GM12872 (cell line): ENCODE results near the gene GPR42.

ENCODE experiments used
- CTCF ChIP-seq: IDR thresholded peaks from 3 replicates; pipeline ENCODE4 v1.5.1; 2011; ENCODE audit warnings: low read depth, mild to moderate bottlenecking, low read length, moderate library complexity; ENCODE audit not compliant: insufficient read depth

Gene GPR42

DNA sequence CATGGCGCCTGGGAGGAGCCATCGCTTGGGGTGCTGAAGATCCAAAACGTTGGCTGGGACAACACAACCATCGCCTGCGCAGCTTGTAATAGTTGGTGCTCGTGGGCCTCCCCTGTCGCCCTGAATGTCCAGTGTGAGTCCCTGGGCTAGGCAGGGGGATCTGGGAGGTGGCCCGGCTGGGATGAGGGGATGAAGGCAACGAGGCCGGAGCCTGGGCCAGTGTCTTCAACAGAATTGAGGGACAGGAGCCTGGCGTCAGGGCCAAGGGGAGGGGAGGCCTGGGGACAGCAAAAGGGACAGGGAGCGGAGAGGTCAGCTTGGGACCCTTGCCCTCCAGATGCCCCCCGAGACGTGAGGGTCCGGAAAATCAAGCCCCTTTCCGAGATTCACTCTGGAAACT lies 29.9 kb upstream of the GPR42 start:
- TF ChIP-seq CTCF = no peak

DNA sequence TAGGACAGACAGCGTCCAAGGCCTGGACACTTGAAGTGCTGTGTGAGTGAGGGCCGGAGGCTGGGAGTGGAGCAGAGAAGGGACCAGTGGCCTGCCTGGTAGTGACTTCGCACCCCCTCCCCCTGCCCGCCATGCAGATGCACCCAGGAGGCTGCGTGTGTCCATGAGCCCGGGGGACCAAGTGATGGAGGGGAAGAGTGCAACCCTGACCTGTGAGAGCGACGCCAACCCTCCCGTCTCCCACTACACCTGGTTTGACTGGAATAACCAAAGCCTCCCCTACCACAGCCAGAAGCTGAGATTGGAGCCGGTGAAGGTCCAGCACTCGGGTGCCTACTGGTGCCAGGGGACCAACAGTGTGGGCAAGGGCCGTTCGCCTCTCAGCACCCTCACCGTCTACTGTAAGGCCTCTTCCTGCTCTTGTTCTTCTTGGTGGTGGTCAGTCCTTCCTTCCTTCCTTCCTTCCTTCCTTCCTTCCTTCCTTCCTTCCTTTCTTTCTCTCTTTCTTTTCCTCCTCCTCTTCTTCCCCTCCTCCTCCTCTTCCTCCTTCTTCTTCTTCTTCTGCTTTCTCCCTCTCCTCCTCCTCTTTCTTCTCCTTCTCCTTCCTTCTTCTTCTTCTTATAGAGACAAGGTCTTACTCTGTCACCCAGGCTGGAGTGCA lies 29.2 kb upstream of the GPR42 start:
- no peak for TF ChIP-seq CTCF

- TF ChIP-seq CTCF = no peak
These were observed 28.4 kb upstream of the GPR42 start for GRCh38 chr19:35342430-35342829.

GRCh38 chr19:35344511-35345031 lies 26.3 kb upstream of the GPR42 start:
- TF ChIP-seq CTCF = no peak

- TF ChIP-seq CTCF = no peak
These were observed 25.2 kb upstream of the GPR42 start for GRCh38 chr19:35345671-35346111.

DNA sequence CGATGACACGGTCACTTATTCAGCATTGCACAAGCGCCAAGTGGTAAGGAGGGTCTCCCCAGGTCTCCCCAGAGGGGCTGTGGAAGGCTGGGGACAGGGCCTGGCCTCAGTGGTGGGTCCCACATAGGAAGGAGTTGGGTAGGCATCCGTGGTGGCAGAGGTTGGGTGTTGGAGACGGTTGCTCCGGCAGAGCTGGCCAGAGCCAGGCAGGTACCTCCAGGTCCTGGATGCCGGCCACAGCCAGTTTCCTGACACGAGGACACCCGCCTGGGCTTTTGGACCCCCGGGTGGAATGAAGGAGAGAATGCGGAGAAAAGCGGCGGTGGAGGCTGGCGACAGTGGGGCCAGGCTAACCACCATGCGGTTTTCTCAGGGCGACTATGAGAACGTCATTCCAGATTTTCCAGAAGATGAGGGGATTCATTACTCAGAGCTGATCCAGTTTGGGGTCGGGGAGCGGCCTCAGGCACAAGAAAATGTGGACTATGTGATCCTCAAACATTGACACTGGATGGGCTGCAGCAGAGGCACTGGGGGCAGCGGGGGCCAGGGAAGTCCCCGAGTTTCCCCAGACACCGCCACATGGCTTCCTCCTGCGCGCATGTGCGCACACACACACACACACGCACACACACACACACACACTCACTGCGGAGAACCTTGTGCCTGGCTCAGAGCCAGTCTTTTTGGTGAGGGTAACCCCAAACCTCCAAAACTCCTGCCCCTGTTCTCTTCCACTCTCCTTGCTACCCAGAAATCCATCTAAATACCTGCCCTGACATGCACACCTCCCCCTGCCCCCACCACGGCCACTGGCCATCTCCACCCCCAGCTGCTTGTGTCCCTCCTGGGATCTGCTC lies 24.4 kb upstream of the GPR42 start:
- TF ChIP-seq CTCF = no peak

DNA sequence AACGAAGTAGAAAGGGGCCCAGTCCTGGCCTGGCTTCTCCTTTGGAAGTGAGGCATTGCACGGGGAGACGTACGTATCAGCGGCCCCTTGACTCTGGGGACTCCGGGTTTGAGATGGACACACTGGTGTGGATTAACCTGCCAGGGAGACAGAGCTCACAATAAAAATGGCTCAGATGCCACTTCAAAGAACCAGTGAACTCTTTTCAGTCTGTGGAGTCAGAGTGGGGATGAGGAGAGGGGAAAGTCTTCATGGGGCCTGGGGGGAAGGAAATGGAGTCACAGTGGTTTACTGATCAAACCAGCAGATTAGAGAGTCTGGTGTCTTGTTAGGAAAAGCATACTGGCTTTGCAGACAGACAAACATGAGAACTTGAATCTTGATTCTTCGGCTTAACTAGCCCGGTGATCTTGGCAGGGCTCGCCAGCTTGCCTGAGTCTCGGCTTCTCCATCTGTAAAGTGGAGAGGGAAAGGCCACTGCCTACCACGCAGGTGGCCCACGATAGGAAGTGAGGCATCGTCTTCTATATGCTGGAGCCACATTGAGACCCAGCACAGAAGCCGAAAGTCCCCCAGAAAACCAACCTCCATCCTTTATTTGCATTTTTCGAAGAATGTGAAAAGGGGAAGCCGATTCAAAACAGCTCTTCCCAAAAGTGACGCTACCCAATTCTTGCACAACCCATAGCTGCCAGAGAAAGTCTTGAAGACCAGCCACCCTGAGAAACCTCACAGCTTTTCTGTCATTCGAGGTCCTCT lies 23.5 kb upstream of the GPR42 start, which contains the start of gene FFAR1:
FFAR1 (plus strand) TSS at position 732 of the 759 bp plus-strand sequence. CDS start 3,650 bp downstream, outside the sequence.
- TF ChIP-seq CTCF = no peak
